Stimulated activated CD4-positive, alpha-beta T cell treated with anti-CD3 and anti-CD28 coated beads, Interleukin-4, amount 100 ng/mL, for 4 hours (primary cell): ENCODE data around the gene SRP68.

Source experiments
- DNase-seq, 2 experiments: peaks; one replicate each; pipeline ENCODE4 v3.0.0-alpha.2; 2020

The SRP68 gene

GRCh38 chr17:76017481-76018339 is 54.6 kb downstream of the SRP68 start:
- DNase-seq, result no peak

GRCh38 chr17:76014925-76015261 is 57.4 kb downstream of the SRP68 start:
- no peak for DNase-seq

DNA sequence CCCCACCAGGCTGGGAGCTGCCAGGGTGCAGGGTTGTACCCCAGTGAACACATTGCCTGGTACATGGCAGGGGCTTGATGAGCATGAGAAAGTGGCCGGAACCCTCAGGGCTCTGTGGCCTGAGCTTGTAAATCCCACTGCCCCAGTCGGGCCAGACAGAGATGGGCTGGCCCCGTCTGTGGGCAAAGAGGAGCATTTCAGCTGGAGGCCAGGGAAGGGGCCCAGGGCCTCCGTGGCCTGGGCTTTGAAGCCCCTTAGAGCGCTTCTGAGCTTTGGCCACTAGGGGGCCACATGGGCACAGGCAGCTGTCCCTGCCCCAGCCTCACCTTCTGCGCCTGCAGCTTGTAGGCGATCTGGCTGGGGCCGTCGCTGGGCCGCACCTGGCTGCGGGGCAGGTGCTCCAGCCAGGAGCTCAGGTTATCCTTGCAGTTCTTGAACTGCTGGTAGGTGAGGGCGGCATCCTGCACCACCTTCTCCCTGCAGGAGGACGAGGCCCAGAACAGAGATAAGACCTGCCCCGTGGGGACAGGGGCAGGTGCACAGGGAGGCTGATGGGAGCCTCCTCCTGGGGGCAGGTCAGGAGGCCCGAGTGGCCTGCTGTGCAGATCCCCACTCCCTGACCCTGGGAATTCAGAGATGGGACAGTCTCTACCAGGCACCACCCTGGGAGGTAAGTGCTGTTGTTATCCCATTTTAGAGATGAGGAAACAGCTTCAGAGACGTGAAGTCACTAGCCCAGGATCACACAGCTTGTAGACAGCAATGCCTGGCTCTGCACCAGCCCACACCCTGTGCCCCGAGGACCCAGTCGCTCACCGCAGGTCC is 58.0 kb downstream of the SRP68 start:
- DNase-seq, result peak; percentile 69 to 70

DNA sequence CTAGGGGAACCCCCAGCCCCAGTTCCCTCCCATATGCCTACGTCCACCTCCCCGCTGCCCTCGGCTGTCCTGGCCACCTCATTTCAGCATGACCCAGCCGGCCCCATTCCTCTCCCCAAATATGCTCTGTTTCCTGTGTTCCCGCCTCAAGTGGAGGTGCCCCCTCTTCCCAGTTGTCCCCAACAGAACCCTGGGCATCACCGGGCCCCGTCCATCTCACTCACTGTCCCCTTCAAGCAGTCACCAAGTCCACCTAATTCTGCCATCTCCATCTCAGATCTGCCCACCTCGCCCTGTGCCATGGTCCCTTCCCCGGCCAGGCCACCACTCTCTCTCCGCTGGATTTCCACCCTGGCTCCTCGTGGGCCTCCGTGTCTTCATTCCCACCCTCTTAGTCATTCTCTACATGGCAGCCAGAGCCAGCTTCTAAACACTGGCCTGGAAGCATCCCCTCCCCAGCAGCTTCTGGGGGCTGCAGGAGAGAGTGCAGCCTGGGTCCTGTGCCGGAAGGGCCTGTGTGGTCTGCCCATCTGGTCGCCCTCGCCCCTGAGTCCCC is 58.9 kb downstream of the SRP68 start:
- no peak for DNase-seq

- DNase-seq, result no peak
Measured at GRCh38 chr17:76011951-76012350, 60.4 kb downstream of the SRP68 start.

DNA sequence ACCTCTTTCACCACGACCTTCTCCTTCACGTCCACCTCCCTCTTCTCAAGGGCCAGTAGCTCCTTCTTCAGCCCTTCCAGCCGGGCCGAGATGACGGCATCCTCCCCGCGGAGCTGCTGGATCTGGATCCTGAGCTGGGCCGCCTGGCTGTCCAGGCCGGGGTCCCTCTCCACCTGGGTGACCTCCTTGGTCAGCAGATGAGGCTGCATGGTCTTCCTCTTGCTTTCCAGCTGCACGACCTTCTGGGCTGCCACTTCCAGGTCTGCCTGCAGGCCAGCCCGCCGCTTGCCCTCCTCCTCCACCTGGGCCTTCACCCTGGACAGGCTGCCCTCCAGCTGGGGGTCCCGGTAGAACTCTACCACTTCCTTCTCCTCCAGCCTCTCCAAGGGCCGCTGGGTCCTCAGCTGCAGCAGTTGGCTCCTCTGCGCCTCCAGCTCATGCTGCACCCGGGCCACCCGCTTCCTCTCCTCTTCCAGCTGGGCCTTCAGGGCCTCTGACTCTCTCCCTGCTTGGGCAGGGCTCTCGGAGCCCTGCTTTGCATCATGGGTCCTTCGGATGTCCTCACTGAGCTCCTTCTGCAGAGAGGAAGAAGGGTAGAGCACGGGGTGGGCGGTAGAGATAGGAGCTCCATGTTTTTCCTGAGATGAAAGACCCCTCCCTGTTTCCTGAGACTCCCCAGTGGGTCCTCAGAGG is 62.2 kb downstream of the SRP68 start:
- DNase-seq, result no peak

DNA sequence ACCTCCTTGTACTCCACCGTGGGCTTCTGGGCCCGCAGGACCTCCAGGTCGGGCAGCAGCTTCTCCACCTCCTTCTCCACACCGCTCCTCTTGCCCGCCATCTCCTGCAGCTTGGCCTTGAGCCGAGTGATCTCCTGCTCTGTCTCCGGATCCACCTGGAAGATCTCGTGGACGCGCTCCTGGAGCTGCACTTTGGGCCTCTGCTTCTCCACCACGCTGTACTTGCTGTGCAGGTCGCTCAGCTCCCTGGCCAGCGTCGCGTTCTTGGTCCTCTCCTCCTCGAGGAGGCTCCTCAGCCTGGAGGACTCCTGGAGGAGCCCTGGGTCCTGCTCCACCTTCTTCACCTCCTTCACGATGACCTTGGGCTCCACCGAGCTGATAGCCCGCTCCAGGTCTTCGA is 62.9 kb downstream of the SRP68 start:
- DNase-seq, result no peak

DNA sequence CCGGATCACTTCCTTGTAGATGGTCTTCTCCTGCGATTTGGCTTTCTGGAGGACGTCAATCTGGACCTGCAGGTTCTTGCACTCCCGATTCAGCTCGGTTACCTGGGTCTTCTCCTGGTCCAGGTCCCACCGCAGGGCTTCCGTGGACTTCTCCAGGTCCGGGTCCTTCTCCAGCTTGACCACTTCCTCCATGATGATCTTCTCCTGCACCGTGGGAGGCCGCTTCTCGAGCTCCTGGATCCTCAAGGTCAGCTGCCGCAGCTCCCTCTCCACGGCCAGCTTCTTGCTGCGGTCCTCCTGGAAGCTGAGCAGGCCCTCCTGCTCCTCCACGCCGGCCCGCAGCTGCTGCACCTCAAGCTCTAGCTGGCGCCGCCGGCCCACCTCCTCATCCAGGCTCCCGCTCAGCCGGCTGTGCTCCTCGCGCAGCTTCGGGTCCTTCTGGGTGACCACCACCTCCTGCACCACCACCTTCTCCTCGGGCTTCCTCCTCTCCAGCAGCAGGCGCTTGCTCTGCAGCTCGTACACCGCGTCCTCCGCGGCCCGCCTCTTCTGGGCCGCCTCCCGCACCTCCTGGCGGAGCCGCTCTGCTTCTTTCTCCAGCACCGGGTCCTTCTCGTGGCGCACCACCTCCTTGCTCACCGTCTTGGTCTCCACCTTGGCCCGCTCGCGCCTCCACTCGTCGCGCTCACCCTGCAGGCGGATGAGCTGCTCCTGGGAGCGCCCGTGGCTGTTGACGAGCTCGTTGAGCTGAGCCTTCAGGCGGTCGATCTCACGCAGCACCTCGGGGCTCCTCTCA is 63.5 kb downstream of the SRP68 start:
- DNase-seq, result no peak

DNA sequence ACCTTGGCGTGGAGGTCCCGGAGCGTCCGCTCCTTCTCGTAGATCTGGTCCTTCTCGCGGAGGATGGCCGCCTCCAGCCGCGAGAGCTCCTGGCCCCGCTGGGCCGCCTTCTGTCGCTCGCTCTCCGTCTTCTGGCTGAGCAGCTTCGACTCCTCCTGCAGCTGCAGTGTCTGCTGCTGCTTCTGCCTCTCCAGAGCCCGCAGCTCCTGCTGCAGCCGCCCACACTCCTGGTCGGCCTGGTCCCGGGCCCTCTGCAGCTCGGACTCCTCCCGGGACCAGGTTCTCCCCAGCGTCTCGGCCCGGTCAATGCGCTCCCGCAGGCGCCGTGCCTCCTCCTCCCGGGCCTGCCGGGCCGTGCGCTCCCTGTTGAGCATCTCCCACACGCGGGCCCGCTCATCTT is 64.1 kb downstream of the SRP68 start:
- no peak for DNase-seq

DNA sequence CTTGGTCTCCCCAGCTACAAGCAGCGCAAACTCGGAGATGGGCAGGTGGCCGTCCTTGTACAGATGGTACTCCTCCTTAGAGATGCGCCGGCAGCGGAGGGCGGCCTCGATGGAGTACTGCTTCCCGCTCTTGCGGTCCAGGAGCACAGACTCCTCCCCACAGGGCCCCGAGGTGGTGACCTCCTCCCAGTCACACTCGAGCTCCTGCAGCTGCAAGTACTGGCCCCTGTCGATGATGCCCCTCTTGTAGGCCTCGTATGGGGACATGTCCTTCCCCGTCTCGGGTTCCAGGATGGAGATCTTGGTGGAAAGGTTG is 64.5 kb downstream of the SRP68 start:
- DNase-seq, result no peak

- no peak for DNase-seq
Measured at GRCh38 chr17:76007131-76007849, 65.0 kb downstream of the SRP68 start.

DNA sequence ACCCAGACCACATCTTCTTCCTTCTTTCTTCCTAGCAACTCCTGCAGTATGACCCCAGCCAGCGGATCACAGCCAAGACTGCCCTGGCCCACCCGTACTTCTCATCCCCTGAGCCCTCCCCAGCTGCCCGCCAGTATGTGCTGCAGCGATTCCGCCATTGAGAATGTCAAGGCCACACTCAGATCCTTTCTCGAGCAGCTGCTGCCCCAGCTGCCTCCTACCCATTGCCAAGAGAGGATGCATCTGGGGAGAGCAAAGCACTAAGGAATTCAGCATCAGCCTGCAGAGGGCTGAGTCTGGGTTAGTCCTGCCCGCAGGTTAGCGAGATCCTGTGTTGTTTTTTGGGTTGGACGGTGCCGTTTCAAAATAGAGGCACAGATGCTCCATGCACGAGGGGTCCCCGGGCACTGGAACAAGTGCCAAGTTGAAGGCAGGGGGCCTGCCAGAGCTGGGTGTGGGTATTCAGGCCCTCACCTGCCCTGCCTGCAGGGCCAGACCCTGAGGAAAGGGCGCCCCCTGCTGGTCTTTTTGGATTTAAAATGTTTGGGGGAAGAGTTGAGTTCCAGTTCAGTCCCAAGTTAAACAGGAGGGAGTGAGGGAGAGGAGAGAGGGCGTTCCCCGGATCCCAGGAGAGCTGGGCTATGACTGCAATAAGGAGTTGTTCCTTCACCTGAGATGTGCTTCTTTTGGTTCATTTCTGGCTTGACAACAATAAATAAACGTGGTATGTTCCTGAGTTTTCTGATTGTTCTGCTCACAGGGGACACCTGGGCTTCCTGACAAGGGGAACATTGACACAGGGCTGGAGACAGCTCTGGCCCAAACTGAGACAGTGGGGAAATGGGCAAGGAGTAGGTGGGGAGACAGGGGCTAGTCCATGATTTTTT is 66.8 kb downstream of the SRP68 start:
- peak; percentile 61 to 81 for DNase-seq

DNA sequence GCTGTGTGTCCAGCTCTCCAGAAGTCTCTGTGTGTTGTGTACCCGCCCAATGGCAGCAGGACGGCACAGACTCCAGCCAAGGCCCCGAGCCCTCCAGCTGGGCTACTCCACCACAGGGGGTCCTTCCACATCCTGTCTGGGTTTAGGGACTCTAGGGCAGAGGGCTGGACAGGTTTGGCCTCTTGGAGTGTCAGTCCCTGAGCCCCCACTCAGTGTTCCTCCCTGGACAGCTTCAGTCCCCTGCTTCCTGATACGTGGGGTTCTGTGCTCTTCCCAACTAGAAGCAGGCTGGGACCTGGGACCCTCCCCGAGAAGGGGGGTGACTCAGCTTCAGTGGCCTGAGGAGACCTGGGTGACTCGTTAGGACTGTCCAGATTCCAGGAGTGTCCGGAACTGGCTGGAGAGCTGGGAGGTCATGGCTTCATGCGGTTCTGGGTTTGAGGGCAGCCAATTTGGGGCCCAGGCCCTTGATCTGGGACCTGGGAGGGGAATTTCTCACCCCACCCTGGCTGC is 67.5 kb downstream of the SRP68 start:
- DNase-seq, result no peak

GRCh38 chr17:76003915-76004314 is 68.4 kb downstream of the SRP68 start:
- no peak for DNase-seq

GRCh38 chr17:76002100-76002499 is 70.2 kb downstream of the SRP68 start:
- DNase-seq, result no peak

GRCh38 chr17:76000755-76001521 is 71.4 kb downstream of the SRP68 start, which contains the start of gene CDK3:
CDK3 (plus strand) TSS chr17:76000855; CDS start chr17:76001426, 571 bp downstream.
- DNase-seq, result no peak

DNA sequence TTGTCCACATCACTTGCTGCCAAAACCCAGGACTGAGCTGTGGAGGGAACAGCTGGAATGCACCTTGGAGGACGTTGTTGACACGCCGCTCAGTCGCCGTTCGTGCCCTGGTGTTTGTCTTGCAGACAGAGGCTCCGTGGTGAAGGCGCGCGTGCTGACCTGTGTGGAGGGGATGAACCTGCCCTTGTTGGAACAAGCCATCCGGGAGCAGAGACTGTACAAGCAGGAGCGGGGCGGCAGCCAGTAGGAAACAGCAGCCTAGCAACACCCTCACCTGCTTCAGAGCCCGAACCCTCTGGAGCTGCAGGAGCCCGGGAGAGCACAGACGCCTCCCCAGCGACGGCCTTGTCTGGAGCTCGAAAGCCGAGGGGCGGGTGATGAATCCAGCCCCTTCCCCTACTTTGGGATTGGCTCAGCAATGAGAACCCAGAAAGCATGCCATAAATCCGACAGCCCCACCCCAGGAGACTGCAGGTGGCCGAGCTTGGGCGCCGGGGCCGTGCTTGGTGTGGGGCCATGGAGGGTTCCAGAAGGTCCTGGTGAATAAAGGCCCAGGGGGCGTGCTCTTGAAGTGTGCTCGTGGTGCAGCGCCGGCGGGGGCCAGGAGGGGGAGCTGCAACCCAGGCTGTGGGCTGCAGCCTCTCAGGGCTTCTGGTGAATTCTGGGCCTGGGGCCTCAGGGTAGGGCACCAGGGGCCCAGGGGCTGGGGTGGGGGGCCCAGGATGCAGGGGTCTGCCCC is 72.1 kb downstream of the SRP68 start:
- DNase-seq, result peak; percentile 21 to 65

- DNase-seq, result no peak
Measured at GRCh38 chr17:75998327-75998795, 74.0 kb downstream of the SRP68 start.
